ENCODE results near the gene EFCAB10. TPM values are rescaled to one million over a fixed set of nuclear protein-coding genes. Genes with fewer than 3 reads are reported as not detected.

Gene EFCAB10
- total and polyA plus RNA-seq, 2 of the 13 experiments (the other 11 are each of a cell fraction or from before 2014, with no cell fraction given): 0.40 TPM; not detected in 1

DNA sequence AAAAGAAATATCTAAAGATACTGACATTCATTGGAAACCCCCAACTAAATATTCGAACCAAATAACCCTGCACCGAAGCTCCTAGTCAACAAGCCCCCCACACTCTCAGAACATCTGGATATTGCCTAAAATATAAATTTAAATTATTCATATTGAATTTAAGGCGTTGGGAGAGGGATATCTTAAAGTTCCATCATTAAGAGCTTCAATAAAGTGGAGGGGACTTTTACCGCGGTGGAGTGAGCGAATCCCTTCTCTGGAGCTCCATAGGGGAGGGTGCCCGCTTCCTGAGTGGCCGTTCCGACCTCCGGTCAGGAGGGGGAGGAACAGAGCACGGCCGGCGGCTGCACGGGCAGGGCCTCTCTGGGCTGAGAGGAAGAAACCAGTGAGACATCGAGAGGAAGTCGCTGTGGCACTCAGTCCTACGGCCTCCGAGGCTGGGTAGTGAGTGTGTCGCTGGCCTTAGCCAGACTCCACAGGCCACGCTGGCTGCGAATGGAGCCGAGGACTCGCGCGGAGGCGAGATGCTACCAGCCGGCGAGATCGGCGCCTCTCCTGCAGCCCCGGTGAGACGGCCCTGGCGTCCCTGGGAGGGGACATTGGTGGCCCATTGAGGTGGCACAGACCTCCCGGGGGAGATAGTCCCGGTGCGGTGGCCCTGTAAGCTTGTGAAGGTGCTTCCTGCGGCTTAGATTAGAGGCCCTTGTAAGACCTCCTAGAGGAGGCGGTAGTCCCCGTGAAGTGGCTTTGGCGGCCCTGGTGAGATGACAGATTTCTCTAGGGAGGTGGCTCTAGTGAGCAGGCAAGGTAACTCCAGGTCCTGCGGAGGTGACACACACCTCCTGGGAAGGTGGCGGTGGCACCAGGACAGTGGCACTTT is 49.3 kb downstream of the EFCAB10 start, which contains the start of gene RINT1 (continued):
- TF ChIP-seq ZIK1 (CRISPR knock-in tag; IDR thresholded peaks at IDR 0.05; ENCODE audit: borderline replicate concordance, low read depth) (no peak), ZNF747 (CRISPR knock-in tag; IDR thresholded peaks at IDR 0.05; ENCODE audit: borderline replicate concordance) (peak; percentile 94), NONO (IDR thresholded peaks at IDR 0.05) (no peak), NONO (CRISPR knock-in tag; conservative IDR thresholded peaks at IDR 0.05) (peak; percentile 83), SPEN (CRISPR knock-in tag; IDR thresholded peaks at IDR 0.05; ENCODE audit: low read depth) (peak; percentile 90), DDIT3 (CRISPR knock-in tag; IDR thresholded peaks at IDR 0.05) (no peak), NRL (CRISPR knock-in tag; IDR thresholded peaks at IDR 0.05; ENCODE audit: borderline replicate concordance) (peak; percentile 80), ZFY (CRISPR knock-in tag; IDR thresholded peaks at IDR 0.05) (peak; percentile 98), MYPOP (CRISPR knock-in tag; IDR thresholded peaks at IDR 0.05) (peak; percentile 78), RFX3 (CRISPR knock-in tag; IDR thresholded peaks at IDR 0.05) (no peak), ZSCAN25 (CRISPR knock-in tag; IDR thresholded peaks at IDR 0.05) (peak; percentile 67; the same call in 1 of the 2 replicates), MXI1 (IDR thresholded peaks at IDR 0.05; ENCODE audit: borderline replicate concordance, low read depth, low read length) (peak; percentile 76; the same call in 1 of the 3 replicates), EEA1 (CRISPR knock-in tag; IDR thresholded peaks at IDR 0.05; ENCODE audit: borderline replicate concordance) (peak; percentile 94; the same call in 1 of the 2 replicates), ZNF607 (CRISPR knock-in tag; IDR thresholded peaks at IDR 0.05; ENCODE audit: borderline replicate concordance) (0 out of 2 replicates have a peak, but pooled peaks have one; percentile 57), ZNF816 (CRISPR knock-in tag; IDR thresholded peaks at IDR 0.05; ENCODE audit: borderline replicate concordance) (no peak), SIN3A (IDR thresholded peaks at IDR 0.05; ENCODE audit: borderline replicate concordance, low read depth, low read length) (peak; percentile 87; the same call in 1 of the 2 replicates), ZBTB7A (CRISPR knock-in tag; IDR thresholded peaks at IDR 0.05) (peak; percentile 69; the same call in 1 of the 2 replicates), KMT2A (CRISPR knock-in tag; IDR thresholded peaks at IDR 0.05) (peak; percentile 93), ZNF503 (CRISPR knock-in tag; IDR thresholded peaks at IDR 0.05) (peak; percentile 67; the same call in 1 of the 2 replicates), SOX5 (CRISPR knock-in tag; IDR thresholded peaks at IDR 0.05; ENCODE audit: borderline replicate concordance) (peak; percentile 61; the same call in 1 of the 2 replicates)
- TF ChIP-seq, protein P1, sequence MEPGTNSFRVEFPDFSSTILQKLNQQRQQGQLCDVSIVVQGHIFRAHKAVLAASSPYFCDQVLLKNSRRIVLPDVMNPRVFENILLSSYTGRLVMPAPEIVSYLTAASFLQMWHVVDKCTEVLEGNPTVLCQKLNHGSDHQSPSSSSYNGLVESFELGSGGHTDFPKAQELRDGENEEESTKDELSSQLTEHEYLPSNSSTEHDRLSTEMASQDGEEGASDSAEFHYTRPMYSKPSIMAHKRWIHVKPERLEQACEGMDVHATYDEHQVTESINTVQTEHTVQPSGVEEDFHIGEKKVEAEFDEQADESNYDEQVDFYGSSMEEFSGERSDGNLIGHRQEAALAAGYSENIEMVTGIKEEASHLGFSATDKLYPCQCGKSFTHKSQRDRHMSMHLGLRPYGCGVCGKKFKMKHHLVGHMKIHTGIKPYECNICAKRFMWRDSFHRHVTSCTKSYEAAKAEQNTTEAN (CRISPR knock-in tag; conservative IDR thresholded peaks at IDR 0.05): no peak
- TF ChIP-seq, protein P2, sequence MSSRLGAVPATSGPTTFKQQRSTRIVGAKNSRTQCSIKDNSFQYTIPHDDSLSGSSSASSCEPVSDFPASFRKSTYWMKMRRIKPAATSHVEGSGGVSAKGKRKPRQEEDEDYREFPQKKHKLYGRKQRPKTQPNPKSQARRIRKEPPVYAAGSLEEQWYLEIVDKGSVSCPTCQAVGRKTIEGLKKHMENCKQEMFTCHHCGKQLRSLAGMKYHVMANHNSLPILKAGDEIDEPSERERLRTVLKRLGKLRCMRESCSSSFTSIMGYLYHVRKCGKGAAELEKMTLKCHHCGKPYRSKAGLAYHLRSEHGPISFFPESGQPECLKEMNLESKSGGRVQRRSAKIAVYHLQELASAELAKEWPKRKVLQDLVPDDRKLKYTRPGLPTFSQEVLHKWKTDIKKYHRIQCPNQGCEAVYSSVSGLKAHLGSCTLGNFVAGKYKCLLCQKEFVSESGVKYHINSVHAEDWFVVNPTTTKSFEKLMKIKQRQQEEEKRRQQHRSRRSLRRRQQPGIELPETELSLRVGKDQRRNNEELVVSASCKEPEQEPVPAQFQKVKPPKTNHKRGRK (CRISPR knock-in tag; IDR thresholded peaks at IDR 0.05): no peak
- TF ChIP-seq, protein P3, sequence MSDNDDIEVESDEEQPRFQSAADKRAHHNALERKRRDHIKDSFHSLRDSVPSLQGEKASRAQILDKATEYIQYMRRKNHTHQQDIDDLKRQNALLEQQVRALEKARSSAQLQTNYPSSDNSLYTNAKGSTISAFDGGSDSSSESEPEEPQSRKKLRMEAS (IDR thresholded peaks at IDR 0.05): peak; percentile 74
